ENCODE measurements around the gene SLC2A14. TPM values are rescaled to one million over a fixed set of nuclear protein-coding genes. Genes with fewer than 3 reads are reported as not detected.
A peak's percentile ranks its signal among the peaks of the same experiment; 100 is the strongest.
"Not testable (repeated sequence)": the region's sequence is repeated elsewhere in the genome, so short reads cannot be mapped to it uniquely, and the experiment has no call there.

Gene SLC2A14
- total RNA-seq, 2 donors from 2014 or later, result 35.9 to 70.9 TPM

- no peak overlapping the region for H3K27ac Mint-ChIP-seq
- WGBS, 2 experiments (ENCODE audit: insufficient coverage in 1 of 2, insufficient read length in 1 of 2), result 57 to 71% methylated on average over 1 to 6 of the region's 6 CpGs
- H3K36me3 ChIP-seq (ENCODE audit: control insufficient read depth, insufficient read depth, low read length), result no peaks in the 10 kb centered on the region
- peak; percentile 71 for DNase-seq
- H3K9ac ChIP-seq (ENCODE audit: extremely low read depth, low read length, poor library complexity, severe bottlenecking), result no peak overlapping the region
- H3K36me3 Mint-ChIP-seq (ENCODE audit: low read depth), result no peaks in the 10 kb centered on the region
- H3K4me3 ChIP-seq (ENCODE audit: low read length), result no peak overlapping the region
- no peaks in the 10 kb centered on the region for H3K4me1 ChIP-seq (ENCODE audit: control insufficient read depth, insufficient read depth, low read length)
- no peak overlapping the region for H3K4me3 Mint-ChIP-seq
- peak; percentile 98 for TF ChIP-seq CTCF (conservative IDR thresholded peaks at IDR 0.05)
- no peaks in the 10 kb centered on the region for H3K27me3 ChIP-seq (ENCODE audit: control insufficient read depth, insufficient read depth, low read length, poor library complexity, severe bottlenecking)
- H3K27ac ChIP-seq (ENCODE audit: low read depth, low read length), result no peak overlapping the region
- H3K4me1 Mint-ChIP-seq, result peaks cover 33% of the 10 kb centered on the region
- no peaks in the 10 kb centered on the region for H3K27me3 Mint-ChIP-seq (ENCODE audit: insufficient read depth)
- no peaks in the 10 kb centered on the region for H3K9me3 Mint-ChIP-seq
- no peaks in the 10 kb centered on the region for H3K9me3 ChIP-seq (ENCODE audit: control insufficient read depth, low read length)
Measured at GRCh38 chr12:7832059-7832696, 40.5 kb downstream of the SLC2A14 start.

- not testable (repeated sequence) for H3K27me3 ChIP-seq (ENCODE audit: control insufficient read depth, insufficient read depth, low read length, poor library complexity, severe bottlenecking); H3K27ac ChIP-seq (ENCODE audit: low read depth, low read length); H3K4me3 Mint-ChIP-seq; H3K27ac Mint-ChIP-seq; H3K36me3 Mint-ChIP-seq (ENCODE audit: low read depth); H3K9me3 ChIP-seq (ENCODE audit: control insufficient read depth, low read length); H3K9ac ChIP-seq (ENCODE audit: extremely low read depth, low read length, poor library complexity, severe bottlenecking); H3K27me3 Mint-ChIP-seq (ENCODE audit: insufficient read depth); DNase-seq; H3K4me1 ChIP-seq (ENCODE audit: control insufficient read depth, insufficient read depth, low read length); H3K36me3 ChIP-seq (ENCODE audit: control insufficient read depth, insufficient read depth, low read length); H3K9me3 Mint-ChIP-seq; H3K4me3 ChIP-seq (ENCODE audit: low read length)
- 94 to 97% methylated on average over 2 to 4 of the region's 4 CpGs for WGBS, 2 experiments (ENCODE audit: insufficient coverage in 1 of 2, insufficient read length in 1 of 2)
- peaks cover 29% of the 10 kb centered on the region for H3K4me1 Mint-ChIP-seq
Measured at GRCh38 chr12:7829737-7830136, 43.0 kb downstream of the SLC2A14 start.

- not testable (repeated sequence) for H3K4me3 Mint-ChIP-seq; H3K9me3 Mint-ChIP-seq; H3K9ac ChIP-seq (ENCODE audit: extremely low read depth, low read length, poor library complexity, severe bottlenecking); H3K27ac ChIP-seq (ENCODE audit: low read depth, low read length); H3K9me3 ChIP-seq (ENCODE audit: control insufficient read depth, low read length); H3K36me3 Mint-ChIP-seq (ENCODE audit: low read depth); H3K27me3 Mint-ChIP-seq (ENCODE audit: insufficient read depth); H3K4me1 Mint-ChIP-seq; H3K4me1 ChIP-seq (ENCODE audit: control insufficient read depth, insufficient read depth, low read length); H3K4me3 ChIP-seq (ENCODE audit: low read length); H3K36me3 ChIP-seq (ENCODE audit: control insufficient read depth, insufficient read depth, low read length); H3K27me3 ChIP-seq (ENCODE audit: control insufficient read depth, insufficient read depth, low read length, poor library complexity, severe bottlenecking); DNase-seq
- peak overlapping the region; percentile 19 for H3K27ac Mint-ChIP-seq
- no CpG with 5 or more reads among the region's 4 CpGs for WGBS, 2 experiments (ENCODE audit: insufficient coverage in 1 of 2, insufficient read length in 1 of 2)
Measured at GRCh38 chr12:7825754-7826153, 47.0 kb downstream of the SLC2A14 start.

- no peaks in the 10 kb centered on the region for H3K27me3 ChIP-seq (ENCODE audit: control insufficient read depth, insufficient read depth, low read length, poor library complexity, severe bottlenecking)
- Mint-ChIP-seq H3K4me3 (no peak overlapping the region), H3K36me3 (ENCODE audit: low read depth) (peaks cover 6% of the 10 kb centered on the region), H3K9me3 (no peaks in the 10 kb centered on the region), H3K27me3 (ENCODE audit: insufficient read depth) (no peaks in the 10 kb centered on the region), H3K27ac (no peak overlapping the region), H3K4me1 (peaks cover 10% of the 10 kb centered on the region)
- H3K4me3 ChIP-seq (ENCODE audit: low read length), result no peak overlapping the region
- no peaks in the 10 kb centered on the region for H3K4me1 ChIP-seq (ENCODE audit: control insufficient read depth, insufficient read depth, low read length)
- peak; percentile 100 for TF ChIP-seq CTCF (conservative IDR thresholded peaks at IDR 0.05)
- H3K9ac ChIP-seq (ENCODE audit: extremely low read depth, low read length, poor library complexity, severe bottlenecking), result no peak overlapping the region
- no peaks in the 10 kb centered on the region for H3K9me3 ChIP-seq (ENCODE audit: control insufficient read depth, low read length)
- WGBS, 2 experiments (ENCODE audit: insufficient coverage in 1 of 2, insufficient read length in 1 of 2), result 0% methylated on average over 2 of the region's 2 CpGs; no CpG with 5 or more reads in 1 of the 2 experiments
- H3K27ac ChIP-seq (ENCODE audit: low read depth, low read length), result no peak overlapping the region
- peak; percentile 98 for DNase-seq
- no peaks in the 10 kb centered on the region for H3K36me3 ChIP-seq (ENCODE audit: control insufficient read depth, insufficient read depth, low read length)
Measured at GRCh38 chr12:7806863-7807487, 65.7 kb downstream of the SLC2A14 start.

GRCh38 chr12:7806319-7806718 is 66.4 kb downstream of the SLC2A14 start:
- not testable (repeated sequence) for H3K9me3 ChIP-seq (ENCODE audit: control insufficient read depth, low read length); H3K27ac ChIP-seq (ENCODE audit: low read depth, low read length); H3K36me3 Mint-ChIP-seq (ENCODE audit: low read depth); DNase-seq; H3K36me3 ChIP-seq (ENCODE audit: control insufficient read depth, insufficient read depth, low read length); H3K9ac ChIP-seq (ENCODE audit: extremely low read depth, low read length, poor library complexity, severe bottlenecking); H3K9me3 Mint-ChIP-seq; H3K27me3 ChIP-seq (ENCODE audit: control insufficient read depth, insufficient read depth, low read length, poor library complexity, severe bottlenecking); H3K4me3 Mint-ChIP-seq; H3K4me1 ChIP-seq (ENCODE audit: control insufficient read depth, insufficient read depth, low read length); H3K27me3 Mint-ChIP-seq (ENCODE audit: insufficient read depth); H3K4me1 Mint-ChIP-seq; H3K27ac Mint-ChIP-seq; H3K4me3 ChIP-seq (ENCODE audit: low read length)
- WGBS, 2 experiments (ENCODE audit: insufficient coverage in 1 of 2, insufficient read length in 1 of 2), result 91 to 96% methylated on average over 5 to 6 of the region's 6 CpGs
